Right ventricle myocardium superior (tissue), 1 donor: ENCODE measurements around the gene MS4A15. TPM values are rescaled to one million over a fixed set of nuclear protein-coding genes. Genes with fewer than 3 reads are reported as not detected.
"Not testable (repeated sequence)": the region's sequence is repeated elsewhere in the genome, so short reads cannot be mapped to it uniquely, and the experiment has no call there.

Source experiments
- ATAC-seq: fragments of 200-7000 bp; cut with Tn5 transposase; one replicate; pipeline ENCODE4 v1.9.1; 2020; ENCODE audit warnings: mild to moderate bottlenecking; ENCODE audit not compliant: poor library complexity
- DNase-seq: peaks from one replicate; pipeline ENCODE4 v3.0.0-alpha.2; 2020
- intact Hi-C: fragments of 100-400 bp; cut with DNase I; formaldehyde crosslinking; loops from one replicate; pipeline ENCODE4 v1.11.2; 2022
- total RNA-seq: library from RNA; stranded (reverse); fragmentation: NEBNext Ultra II Directional; extraction: Animal tissue kit (Norgen Biotek cat#: 25700); gene quantifications from one replicate; pipeline ENCODE4 v1.2.1, GENCODE V29; 2021
- donor health status: DM: no; HTN: yes; CAD: no; lungs with severe emphysema.

MS4A15 gene
- total RNA-seq, 1 donor from 2014 or later = not detected

GRCh38 chr11:60790726-60791125 is 34.1 kb downstream of the MS4A15 start:
- no peak for ATAC-seq
- intact Hi-C loops = no loop called here
- DNase-seq = no peak

DNA sequence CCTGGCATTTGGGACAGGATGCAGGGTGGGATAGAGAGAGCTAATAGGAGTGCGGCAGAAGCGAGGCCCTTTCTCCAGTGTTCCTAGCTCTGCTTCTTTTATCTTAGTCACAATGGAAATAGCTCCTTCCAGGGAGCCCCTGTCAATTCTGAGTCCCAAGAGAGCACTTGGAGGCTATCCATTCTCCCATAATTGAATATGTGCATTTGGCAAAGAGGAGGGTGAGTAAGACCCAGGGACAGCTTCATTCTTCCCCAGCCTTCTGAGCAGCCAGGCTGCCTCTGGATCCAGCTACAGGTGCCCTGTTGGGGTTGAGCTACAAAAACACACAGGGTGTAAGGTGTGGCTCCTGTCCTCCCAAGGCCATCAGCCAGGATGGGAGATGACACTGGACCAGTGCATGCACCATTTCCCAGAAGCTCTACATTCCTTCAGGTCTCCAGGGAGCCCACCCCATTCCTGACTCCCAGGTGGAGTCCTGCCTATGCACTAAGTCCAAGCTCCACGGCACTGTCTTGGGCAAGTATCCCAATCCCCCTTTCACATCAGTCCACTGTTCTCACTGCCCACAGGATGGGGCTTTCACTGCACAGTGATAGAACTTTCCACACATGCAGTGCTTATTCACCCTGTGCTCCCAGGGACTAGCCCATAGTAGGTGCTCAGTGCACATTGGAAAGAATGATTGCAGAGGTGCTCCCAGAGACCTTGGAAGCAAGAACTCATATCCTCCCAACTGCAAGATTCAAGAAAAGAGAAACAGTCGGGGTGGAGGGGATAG is 34.7 kb downstream of the MS4A15 start:
- no peak for ATAC-seq
- no peak for DNase-seq
- intact Hi-C loops = no loop called here

GRCh38 chr11:60792521-60792920 is 35.9 kb downstream of the MS4A15 start:
- no peak for ATAC-seq
- no peak for DNase-seq
- intact Hi-C loops = no loop called here

- DNase-seq = no peak
- intact Hi-C loops = no loop called here
- ATAC-seq = no peak
Measured at GRCh38 chr11:60795291-60795690, 38.6 kb downstream of the MS4A15 start.

GRCh38 chr11:60797846-60798630 is 41.4 kb downstream of the MS4A15 start:
- no peak for ATAC-seq
- intact Hi-C loops = no loop called here
- no peak for DNase-seq

- intact Hi-C loops = no loop called here
- no peak for ATAC-seq
Measured at GRCh38 chr11:60798631-60799030, 42.0 kb downstream of the MS4A15 start.

GRCh38 chr11:60801194-60801593 is 44.5 kb downstream of the MS4A15 start:
- ATAC-seq (no peak), DNase-seq (no peak)
- intact Hi-C loops = no loop called here

More at GRCh38 chr11:60798631-60799030, 42.0 kb downstream of the MS4A15 start:
- no peak for DNase-seq

GRCh38 chr11:60803273-60803936 is 46.7 kb downstream of the MS4A15 start:
- intact Hi-C loops = no loop called here
- no peak for DNase-seq
- no peak for ATAC-seq

GRCh38 chr11:60809249-60809648 is 52.6 kb downstream of the MS4A15 start:
- DNase-seq (no peak), ATAC-seq (no peak)
- intact Hi-C loops = no loop called here

DNA sequence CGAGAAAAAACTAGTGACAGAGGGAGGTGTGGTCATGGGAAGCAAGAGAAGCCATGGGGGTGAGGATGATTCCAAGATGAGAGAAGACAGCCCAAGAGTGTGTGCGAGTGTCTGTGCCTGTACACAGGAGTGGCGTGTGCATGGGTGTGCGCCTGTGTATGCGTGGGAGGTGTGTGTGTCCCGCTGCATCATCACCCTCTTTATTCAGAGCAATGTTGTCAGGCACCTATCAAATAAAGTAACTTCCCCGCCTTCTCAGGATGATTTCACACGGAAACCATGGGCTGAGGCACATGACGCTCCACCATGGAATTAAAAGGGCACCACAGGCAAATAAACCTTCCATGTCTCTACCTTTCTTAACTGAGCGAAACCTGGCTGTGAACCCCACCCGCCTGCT is 53.0 kb downstream of the MS4A15 start:
- intact Hi-C loops = no loop called here
- DNase-seq (no peak), ATAC-seq (no peak)

DNA sequence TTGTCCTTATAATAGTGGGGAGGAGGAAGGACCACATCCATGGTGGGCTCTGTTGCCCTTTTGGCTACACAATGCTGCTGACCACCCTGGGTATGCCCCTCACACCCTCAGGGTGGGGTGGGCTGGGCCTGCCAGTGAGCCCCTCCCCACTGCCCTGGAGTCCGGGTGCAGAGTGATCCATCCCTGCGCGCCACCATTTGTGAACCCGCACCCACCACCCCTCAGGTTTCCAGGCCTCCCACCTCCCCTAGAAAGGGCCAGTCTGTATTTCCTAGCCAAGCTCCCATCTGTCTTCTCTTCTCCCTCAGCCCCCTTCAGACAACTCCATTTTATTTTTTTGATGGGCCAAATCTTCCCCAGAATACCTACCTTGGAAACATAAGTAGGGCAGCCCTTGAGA is 53.5 kb downstream of the MS4A15 start:
- DNase-seq (no peak), ATAC-seq (no peak)
- intact Hi-C loops = no loop called here

- ATAC-seq (no peak), DNase-seq (no peak)
- intact Hi-C loops = no loop called here
Measured at GRCh38 chr11:60810569-60810968, 53.9 kb downstream of the MS4A15 start.

- intact Hi-C loops = no loop called here
- ATAC-seq (no peak), DNase-seq (no peak)
Measured at GRCh38 chr11:60813324-60813723, 56.7 kb downstream of the MS4A15 start.

GRCh38 chr11:60814112-60814511 is 57.4 kb downstream of the MS4A15 start:
- ATAC-seq (no peak), DNase-seq (no peak)
- intact Hi-C loops = no loop called here

GRCh38 chr11:60816590-60817157 is 60.0 kb downstream of the MS4A15 start:
- intact Hi-C loops = no loop called here
- ATAC-seq (no peak), DNase-seq (no peak)

- intact Hi-C loops = no loop called here
- no peak for ATAC-seq
- DNase-seq = no peak
Measured at GRCh38 chr11:60818057-60818456, 61.4 kb downstream of the MS4A15 start.

DNA sequence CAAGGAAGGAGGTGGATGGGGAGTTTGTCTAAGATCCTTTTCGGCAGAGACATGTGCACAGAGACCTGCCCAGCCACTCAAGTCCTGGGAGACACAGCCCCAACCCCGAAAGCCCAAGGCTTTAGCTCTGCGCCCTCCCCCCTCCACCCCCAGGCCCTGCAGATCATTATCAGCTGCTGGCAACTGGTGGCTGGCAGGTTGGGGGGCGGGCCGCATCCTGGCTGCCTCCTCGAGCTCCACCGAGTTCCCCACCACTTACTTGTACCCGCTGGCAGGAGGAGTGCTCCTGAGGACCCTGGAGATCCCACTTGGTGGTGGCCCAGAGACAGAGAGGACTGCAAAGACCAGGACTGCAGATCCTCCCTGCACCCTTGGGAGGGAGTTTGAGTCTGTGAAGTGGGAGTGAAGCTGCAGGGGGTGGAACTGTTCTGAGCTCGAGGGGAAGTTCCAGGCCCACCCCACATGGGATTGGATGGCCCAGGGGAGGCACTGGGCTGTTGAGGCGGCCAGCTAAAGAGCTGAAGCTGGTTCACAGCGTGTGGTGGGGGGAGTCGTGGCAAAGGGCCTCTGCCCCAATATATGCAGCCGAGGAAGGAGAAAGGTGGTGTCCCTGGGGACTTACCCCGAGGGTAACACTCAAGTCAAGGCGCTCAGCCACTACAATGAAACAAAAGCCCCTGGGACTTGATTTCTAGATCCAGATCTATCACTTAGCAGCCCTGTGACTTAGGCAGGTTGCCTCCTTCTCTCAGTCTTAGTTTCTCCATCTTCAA is 65.3 kb downstream of the MS4A15 start:
- DNase-seq (no peak), ATAC-seq (no peak)
- intact Hi-C loops = no loop called here

GRCh38 chr11:60823745-60824306 is 67.2 kb downstream of the MS4A15 start:
- intact Hi-C loops, DNase-seq, ATAC-seq: not testable (repeated sequence)
